GM23338 (cell line): ENCODE data around the gene FAM167B. TPM values are rescaled to one million over a fixed set of nuclear protein-coding genes. Genes with fewer than 3 reads are reported as not detected.

Experiments used
- ATAC-seq: fragments of 200-7000 bp; cut with Tn5 transposase; 3 replicates; pipeline ENCODE4 v1.9.1; 2020
- DNase-seq: peaks from one replicate; pipeline ENCODE4 v3.0.0-alpha.2; 2015; ENCODE audit warnings: low spot score
- H2AFZ ChIP-seq: fragments of 200-600 bp; sonication (generic); 2 replicates; pipeline ENCODE4 v1.8.0; 2016; ENCODE audit warnings: antibody characterized with exemption, mild to moderate bottlenecking, moderate library complexity
- H3F3A ChIP-seq: fragments of 200-600 bp; sonication (generic); replicated peaks from 2 replicates; pipeline ENCODE4 v1.8.0; 2017; ENCODE audit warnings: antibody characterized with exemption, mixed run types, low read depth
- H3K27ac ChIP-seq: fragments of 200-600 bp; sonication (generic); 2 replicates; pipeline ENCODE4 v1.6.1; 2016; ENCODE audit warnings: low read depth
- H3K27me3 ChIP-seq: fragments of 200-600 bp; sonication (generic); 2 replicates; pipeline ENCODE4 v1.8.0; 2016; ENCODE audit warnings: mild to moderate bottlenecking, mixed run types, moderate library complexity; ENCODE audit not compliant: insufficient read depth
- H3K36me3 ChIP-seq: fragments of 200-600 bp; sonication (generic); 2 replicates; pipeline ENCODE4 v1.8.0; 2016; ENCODE audit warnings: mild to moderate bottlenecking; ENCODE audit not compliant: insufficient read depth
- H3K4me1 ChIP-seq: fragments of 200-600 bp; sonication (generic); 2 replicates; pipeline ENCODE4 v1.8.0; 2016; ENCODE audit warnings: mild to moderate bottlenecking, moderate library complexity; ENCODE audit not compliant: insufficient read depth
- H3K4me2 ChIP-seq: fragments of 200-600 bp; sonication (generic); 2 replicates; pipeline ENCODE4 v1.7.1; 2017; ENCODE audit warnings: mixed run types
- H3K4me3 ChIP-seq: fragments of 200-600 bp; sonication (generic); 2 replicates; pipeline ENCODE4 v1.6.1; 2016; ENCODE audit warnings: mixed run types
- H3K79me2 ChIP-seq: fragments of 200-600 bp; sonication (generic); replicated peaks from 2 replicates; pipeline ENCODE4 v1.8.0; 2017; ENCODE audit warnings: mild to moderate bottlenecking; ENCODE audit not compliant: insufficient read depth
- H3K9me2 ChIP-seq: fragments of 200-600 bp; sonication (generic); 2 replicates; pipeline ENCODE4 v1.8.0; 2017; ENCODE audit not compliant: insufficient read depth
- H4K20me1 ChIP-seq: fragments of 200-600 bp; sonication (generic); replicated peaks from 2 replicates; pipeline ENCODE4 v1.8.0; 2017; ENCODE audit warnings: mild to moderate bottlenecking; ENCODE audit not compliant: insufficient read depth
- H3K27ac Mint-ChIP-seq: 2 replicates; pipeline ENCODE4 v1.8.0; 2020; ENCODE audit warnings: inconsistent platforms, mild to moderate bottlenecking, moderate library complexity, mixed read lengths
- H3K27me3 Mint-ChIP-seq: 3 replicates; pipeline ENCODE4 v1.8.0; 2022; ENCODE audit warnings: low read depth, mild to moderate bottlenecking, moderate library complexity, mixed read lengths, inconsistent platforms; ENCODE audit not compliant: insufficient read depth, poor library complexity
- H3K36me3 Mint-ChIP-seq: 3 replicates; pipeline ENCODE4 v1.8.0; 2021; ENCODE audit warnings: low read depth, mild to moderate bottlenecking, inconsistent platforms, moderate library complexity, mixed read lengths
- H3K4me1 Mint-ChIP-seq: 3 replicates; pipeline ENCODE4 v1.8.0; 2020; ENCODE audit warnings: mild to moderate bottlenecking, inconsistent platforms, mixed read lengths
- H3K4me3 Mint-ChIP-seq: 3 replicates; pipeline ENCODE4 v1.8.0; 2021; ENCODE audit warnings: moderate library complexity, mild to moderate bottlenecking, inconsistent platforms, mixed read lengths
- H3K9me3 Mint-ChIP-seq: 3 replicates; pipeline ENCODE4 v1.8.0; 2020; ENCODE audit warnings: moderate library complexity, mild to moderate bottlenecking, inconsistent platforms, mixed read lengths
- CTCF ChIP-seq, 2 experiments: fragments of 200-600 bp in 1 of 2; sonication (generic) in 1 of 2; conservative IDR thresholded peaks; 2 replicates each; pipeline versions ENCODE4 v1.5.1 to v1.6.1; 2016 to 2017; ENCODE audit warnings: antibody characterized with exemption in 2 of 2, low read depth in 2 of 2, mild to moderate bottlenecking in 2 of 2, moderate library complexity in 1 of 2
- EZH2phosphoT487 ChIP-seq: fragments of 200-600 bp; sonication (generic); IDR thresholded peaks from one replicate; pipeline ENCODE4 v1.8.1; 2018; ENCODE audit warnings: antibody characterized with exemption; ENCODE audit not compliant: unreplicated experiment
- POLR2AphosphoS5 ChIP-seq: IDR thresholded peaks from 2 replicates; pipeline ENCODE4 v1.6.1; 2016; ENCODE audit warnings: antibody characterized with exemption, low read depth
- REST ChIP-seq: IDR thresholded peaks from one replicate; pipeline ENCODE4 v1.6.1; 2018; ENCODE audit warnings: antibody characterized with exemption; ENCODE audit not compliant: unreplicated experiment
- ZNF331 ChIP-seq: fragments of 250-450 bp; sonication (Bioruptor Pico); IDR thresholded peaks from 2 replicates; pipeline ENCODE4 v1.5.0; 2020; ENCODE audit warnings: low read depth, mild to moderate bottlenecking, moderate library complexity
- polyA plus RNA-seq: library from polyadenylated mRNA; unstranded; fragments of >200 nt; fragmentation: Nextera tagmentation; extraction: Ambion mirVana; gene quantifications from 2 replicates; pipeline ENCODE4 v1.2.1, GENCODE V29; 2016
- total RNA-seq: library from RNA; depleted of rRNA; stranded (reverse); fragments of >200 nt; shearing (Covaris generic); gene quantifications from 2 replicates; pipeline ENCODE4 v1.2.3, GENCODE V29; 2014

The FAM167B gene
- total and polyA plus RNA-seq, 2 experiments from 2014 or later, result 0.31 to 2.2 TPM

GRCh38 chr1:32200226-32201010 is 46.6 kb upstream of the FAM167B start, which contains the start of gene CCDC28B (continued):
- TF ChIP-seq REST (no peak), POLR2AphosphoS5 (peak; percentile 53), EZH2phosphoT487 (no peak), ZNF331 (CRISPR knock-in tag) (no peak)

GRCh38 chr1:32201011-32201855 is 45.8 kb upstream of the FAM167B start:
- Histone ChIP-seq H3K36me3 (peaks cover 8% of the 10 kb centered on the region), H3K4me2 (peak overlapping the region; percentile 96), H3K27me3 (peaks cover 28% of the 10 kb centered on the region), H3K4me3 (peak overlapping the region; percentile 69), H4K20me1 (peaks cover 3% of the 10 kb centered on the region; the same call in 1 of the 2 replicates), H2AFZ (peak overlapping the region; percentile 74; the same call in 1 of the 2 replicates), H3F3A (peaks cover 40% of the 10 kb centered on the region; the same call in 1 of the 2 replicates), H3K4me1 (peaks cover 32% of the 10 kb centered on the region), H3K27ac (no peak overlapping the region), H3K9me2 (no peaks in the 10 kb centered on the region), H3K79me2 (no peaks in the 10 kb centered on the region)
- Mint-ChIP-seq H3K4me1 (peaks cover 45% of the 10 kb centered on the region), H3K36me3 (peaks cover 23% of the 10 kb centered on the region), H3K4me3 (peak overlapping the region; percentile 70), H3K9me3 (peaks cover 2% of the 10 kb centered on the region; the same call in 2 of the 3 replicates), H3K27ac (no peak overlapping the region), H3K27me3 (peaks cover 49% of the 10 kb centered on the region)
- ATAC-seq (peak; percentile 46), DNase-seq (peak; percentile 77)
- TF ChIP-seq EZH2phosphoT487 (no peak), CTCF (conservative IDR thresholded peaks at IDR 0.05; ENCODE audit: low read depth in 2 of 2) (peak; percentile 16 to 56; a peak in 2 of 4 replicates)
